ENCODE results near the gene NR2E1.

Gene NR2E1

DNA sequence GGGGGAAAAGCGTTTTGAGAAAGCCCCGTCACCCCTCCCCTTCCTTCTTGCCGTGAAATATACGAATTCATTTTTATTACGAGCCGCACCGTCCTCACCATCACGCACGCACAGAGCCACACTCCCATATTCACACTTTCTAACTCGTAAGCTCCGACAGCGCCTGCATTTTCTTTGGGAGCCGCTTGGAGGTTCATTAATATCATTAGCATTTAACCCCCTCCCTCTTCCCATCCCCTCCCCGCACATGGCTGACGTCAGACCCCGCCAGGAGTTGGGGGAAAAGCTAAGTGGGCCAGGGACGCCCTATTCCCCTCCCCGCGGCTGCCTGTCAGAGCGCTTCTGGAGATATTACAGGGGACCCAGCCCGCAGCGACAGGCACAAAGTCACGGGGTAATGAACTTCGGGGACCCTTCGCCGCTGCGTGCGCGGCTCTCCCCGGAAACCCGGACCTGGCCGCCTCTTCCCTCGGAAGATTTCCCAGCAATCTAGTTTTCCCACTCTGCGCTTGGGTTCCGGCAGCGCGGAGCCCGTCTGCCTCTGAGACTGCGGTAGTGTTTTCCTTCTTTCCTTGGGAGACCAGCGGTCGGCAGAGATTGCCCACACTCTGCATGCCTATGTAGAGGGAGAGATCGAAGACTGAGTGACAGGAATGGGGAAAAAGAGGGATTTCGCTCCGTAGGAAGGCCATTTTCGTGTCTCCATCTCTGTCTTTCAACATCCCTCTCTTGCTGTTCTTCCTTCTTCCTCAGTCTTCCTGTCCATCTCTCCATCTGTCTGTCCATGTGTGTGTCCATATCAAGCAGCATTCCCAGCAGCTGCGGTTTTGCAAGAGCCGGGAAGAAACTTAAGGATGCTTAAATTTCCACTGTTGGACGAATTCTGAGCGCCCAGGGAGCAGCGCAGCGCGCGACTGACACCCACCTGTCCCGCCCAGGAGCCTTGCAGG lies at the start of gene NR2E1:
Gene NR2E1 (plus strand): TSS at position 309 of the 950 bp plus-strand sequence. CDS start 744 bp downstream, outside the sequence.
- DNase-seq: no peak

DNA sequence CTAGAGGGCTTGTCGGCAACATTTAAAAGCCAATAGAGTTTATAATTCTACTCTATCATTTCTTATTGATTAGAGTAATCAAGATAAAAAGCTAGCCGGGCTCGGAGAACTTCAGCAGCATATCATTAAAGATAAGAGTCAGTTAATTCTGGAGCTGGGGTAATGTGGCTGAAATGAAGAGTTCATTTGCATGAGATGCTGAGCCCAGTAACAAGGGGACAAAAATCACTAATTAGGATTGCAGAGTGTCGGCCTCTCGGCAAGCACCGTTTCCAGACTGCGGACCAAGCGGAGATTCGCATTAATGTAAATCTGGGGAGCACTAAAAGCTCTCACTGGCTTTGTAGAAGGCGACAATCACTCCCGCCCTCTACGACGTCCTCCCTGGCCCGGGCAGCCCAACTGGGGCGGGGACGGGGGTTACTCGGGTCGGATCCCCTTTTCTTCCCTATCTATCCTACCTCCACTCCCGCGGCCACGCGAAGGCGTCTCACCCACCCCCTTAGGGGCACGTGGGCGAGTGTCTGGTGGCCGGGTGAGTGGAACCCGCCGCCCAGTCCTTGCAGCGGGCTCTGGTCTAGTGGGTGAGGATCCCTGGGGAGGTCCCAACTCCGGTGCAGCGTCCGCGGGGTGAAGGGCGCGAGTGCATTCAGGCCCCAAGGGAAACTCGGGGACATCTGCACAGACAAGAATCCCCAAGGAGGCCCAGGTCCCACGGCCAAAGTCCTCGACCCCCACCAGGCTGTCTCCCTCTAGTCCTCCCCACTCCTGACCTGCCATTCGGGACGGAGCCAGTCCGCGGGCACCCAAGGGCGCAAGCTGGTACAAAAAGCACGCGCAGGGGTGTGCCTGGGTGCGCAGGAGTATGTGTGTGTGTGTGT lies 49.0 kb upstream of the NR2E1 start:
- DNase-seq: peak; percentile 57

DNA sequence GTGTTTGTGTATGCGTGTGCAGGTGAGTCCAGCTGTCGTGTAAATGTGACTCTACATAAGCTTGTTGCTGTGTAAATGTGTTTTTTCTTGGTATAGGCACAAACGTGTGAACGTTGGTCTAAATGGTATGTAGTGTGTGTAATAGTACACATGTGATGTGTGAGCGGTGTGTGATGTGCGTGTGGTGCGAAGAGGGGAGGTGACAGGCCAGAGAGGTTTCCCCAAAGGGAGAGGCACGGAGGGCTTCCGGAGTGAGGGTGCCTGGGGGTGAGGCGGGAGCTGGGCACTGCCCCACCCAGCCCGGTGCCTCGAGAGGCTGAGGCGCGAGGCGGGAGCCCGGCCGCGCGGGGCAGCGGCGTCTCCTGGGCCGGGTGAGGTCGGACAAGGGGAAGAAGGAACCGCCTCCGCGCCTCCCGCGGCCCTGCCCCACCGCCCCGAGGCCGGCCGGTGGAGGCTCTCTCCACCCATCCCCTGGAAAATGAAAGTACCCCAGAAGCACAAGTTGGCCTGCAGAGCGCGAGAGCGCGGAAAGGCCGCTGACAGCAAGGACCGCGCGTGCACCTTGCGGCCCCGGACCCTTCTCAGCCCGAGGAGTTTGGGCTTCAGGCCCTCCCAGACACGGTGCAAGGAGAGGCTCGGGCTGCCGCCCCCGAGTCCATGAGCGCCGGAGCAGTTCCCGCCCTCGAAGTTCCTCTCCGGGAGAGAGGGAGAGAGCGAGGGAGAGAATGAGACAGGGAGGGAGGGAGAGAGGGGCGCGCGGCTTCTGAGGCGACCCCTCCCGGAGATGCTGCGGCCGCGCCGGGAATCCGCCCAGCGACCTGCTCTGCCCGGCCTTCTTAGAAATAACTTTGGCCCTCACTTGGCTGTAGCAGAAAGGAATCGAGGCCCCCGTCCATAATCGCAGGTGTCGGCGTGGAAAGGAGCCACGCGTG lies 48.1 kb upstream of the NR2E1 start:
- peak; percentile 68 for DNase-seq

DNA sequence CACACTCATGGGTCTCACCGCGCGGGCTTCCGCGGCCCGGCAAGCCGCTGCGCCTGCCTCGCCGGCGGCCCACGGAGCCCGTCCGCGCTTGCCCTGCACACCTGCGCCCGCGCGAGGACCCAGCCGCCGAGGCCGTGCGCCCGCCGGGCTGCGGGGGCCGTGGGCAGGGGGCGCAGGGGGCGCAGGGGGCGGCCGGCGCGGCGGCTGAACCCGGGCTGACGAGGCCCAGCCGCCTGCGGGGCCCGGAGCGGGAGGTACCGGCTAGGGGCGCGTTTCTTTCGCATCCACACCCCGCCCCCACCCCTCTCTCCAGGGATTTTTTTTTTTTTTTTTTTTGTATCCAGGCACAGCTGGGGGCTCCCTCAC lies 47.5 kb upstream of the NR2E1 start:
- DNase-seq: no peak

DNA sequence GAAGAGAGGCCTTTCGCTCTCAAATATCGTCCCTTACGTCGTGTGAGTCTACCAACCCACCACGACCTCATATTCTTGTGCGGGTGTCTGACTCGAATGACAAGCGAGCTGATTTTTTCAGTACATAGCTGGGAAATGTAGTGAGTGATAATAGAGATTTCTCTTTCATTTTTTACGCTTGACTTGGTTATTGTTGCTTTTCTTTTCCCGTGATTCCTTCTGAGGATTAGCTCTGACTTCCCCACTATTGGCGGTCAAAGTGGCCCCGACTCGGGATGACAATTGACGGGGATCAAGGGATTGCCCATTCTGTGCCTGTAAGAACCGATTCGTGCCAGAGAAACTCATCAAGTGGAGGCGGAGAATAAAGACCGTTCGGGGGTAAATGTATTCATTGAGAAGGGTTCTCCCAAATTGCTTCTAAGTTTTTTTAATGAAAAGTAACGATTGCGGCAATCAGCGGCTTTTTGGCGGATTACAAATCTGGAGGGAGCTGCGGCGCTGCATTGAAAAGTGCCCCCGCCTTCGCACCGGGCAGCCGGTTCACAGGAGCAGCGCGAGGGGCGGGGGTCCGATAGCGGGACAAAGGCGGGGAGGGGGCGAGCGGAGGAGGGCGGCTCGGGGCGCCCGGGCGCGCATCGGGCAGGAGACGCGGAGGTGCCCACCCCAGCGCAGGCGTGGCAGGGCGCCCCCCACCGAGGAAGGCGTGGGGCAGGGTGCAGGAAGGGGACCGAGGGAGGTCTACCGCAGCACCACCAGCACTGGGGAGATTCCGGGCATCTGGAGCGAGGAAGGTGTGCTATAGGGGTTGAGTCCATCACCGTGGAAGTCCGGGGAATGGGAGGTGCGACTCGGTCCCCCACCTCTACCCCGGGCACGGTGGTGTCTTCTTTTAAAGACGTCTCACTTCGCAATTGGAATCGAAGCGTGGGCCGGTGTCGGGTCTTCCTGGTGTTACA lies 46.7 kb upstream of the NR2E1 start:
- peak; percentile 58 for DNase-seq

DNA sequence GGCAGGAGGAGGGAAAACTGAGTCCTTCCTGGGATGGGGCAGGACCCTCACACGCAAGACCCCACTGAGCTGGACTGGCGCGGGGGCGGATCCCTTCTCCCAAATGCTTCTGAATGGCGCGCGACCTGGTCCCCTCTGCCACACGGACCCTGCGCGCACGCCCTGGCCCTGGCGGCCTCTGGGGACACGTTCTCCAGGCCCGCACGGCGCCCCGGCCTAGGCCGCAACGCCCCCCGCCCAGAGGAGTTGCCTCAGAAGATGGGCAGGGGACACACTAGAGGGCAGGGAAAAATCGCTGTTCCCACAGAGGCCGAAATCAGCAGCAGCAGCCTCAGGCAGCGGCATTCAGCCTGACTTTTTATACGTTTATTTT lies 46.1 kb upstream of the NR2E1 start:
- DNase-seq: no peak

DNA sequence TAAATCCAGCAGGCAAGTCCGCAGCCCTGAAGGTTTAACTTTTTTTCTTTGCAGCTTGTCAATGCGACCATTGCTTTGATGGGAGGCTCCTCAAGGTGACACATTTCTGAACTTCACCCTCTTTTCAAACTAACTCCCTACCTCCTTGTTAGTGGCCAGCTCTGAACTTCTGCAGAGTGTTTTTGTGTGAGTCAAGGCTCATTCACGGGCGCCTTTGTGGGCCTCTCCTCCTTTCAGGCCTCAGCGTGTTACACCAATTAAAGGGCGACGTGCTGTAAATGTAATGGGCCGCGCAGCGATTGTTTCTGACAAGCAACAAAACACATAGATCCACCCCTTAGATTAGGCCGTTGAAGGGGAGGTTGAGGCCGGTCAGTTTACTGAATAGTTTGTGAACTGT lies 45.5 kb upstream of the NR2E1 start:
- no peak for DNase-seq

DNA sequence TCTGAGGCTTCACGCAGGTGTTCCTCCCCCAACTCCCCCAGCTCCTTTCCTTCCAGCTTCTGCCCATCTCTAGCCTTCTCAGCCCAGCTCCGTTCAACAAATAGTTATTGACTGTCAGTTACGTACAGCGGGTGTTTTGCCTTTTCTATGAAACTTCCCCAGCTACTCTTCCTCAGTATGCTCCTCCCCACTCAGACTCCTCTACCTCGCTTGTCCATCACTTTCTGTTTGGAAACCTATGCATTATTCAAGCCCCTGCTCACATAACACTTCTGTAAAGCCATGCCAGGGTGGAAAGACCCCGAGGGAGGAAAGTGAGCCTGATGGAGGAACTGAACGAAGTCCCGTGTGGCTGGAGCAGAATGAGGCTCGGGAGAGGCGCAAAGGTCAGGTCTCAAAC lies 44.2 kb upstream of the NR2E1 start:
- DNase-seq: no peak

DNA sequence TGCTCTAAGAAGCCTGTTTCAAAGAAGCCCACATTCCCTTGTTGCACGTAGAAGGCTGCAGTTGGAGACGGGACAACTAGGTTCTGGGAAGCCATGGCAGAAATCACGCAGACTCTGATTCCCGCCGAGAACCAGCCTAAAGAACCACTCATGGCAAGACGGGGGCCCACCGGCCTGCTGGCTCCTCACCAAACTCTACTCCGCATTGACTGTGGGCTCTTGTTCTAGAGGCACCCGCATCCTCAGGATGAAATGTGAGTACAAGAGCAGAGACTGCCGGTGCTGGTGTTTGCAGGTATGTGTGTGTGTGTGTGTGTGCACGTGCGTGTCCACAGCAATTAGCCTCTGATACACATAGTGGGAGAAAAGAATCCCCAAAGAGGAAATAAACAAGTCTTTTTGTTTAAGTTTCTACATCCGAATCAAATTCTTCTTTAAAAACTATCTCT lies 42.3 kb upstream of the NR2E1 start:
- no peak for DNase-seq

DNA sequence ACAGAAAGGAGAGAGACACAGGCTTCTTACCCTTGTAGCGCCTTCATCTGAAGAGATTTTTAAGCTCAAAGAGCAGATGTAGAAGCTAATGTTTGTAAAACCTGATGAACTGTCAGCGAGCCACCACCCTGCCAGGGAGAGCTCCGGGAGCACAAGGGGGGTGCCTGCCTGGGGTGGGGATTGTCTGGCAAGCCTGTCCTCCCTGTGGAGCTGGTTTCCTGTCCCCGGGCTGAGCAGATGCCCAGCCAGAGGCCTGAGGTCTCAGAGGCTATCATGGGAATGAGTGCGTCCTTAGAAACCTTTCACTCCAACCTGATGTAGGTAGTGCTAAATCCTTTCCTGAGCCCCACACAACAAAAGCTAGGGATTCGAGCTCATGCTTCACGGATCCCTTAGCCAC lies 41.9 kb upstream of the NR2E1 start:
- DNase-seq: no peak

DNA sequence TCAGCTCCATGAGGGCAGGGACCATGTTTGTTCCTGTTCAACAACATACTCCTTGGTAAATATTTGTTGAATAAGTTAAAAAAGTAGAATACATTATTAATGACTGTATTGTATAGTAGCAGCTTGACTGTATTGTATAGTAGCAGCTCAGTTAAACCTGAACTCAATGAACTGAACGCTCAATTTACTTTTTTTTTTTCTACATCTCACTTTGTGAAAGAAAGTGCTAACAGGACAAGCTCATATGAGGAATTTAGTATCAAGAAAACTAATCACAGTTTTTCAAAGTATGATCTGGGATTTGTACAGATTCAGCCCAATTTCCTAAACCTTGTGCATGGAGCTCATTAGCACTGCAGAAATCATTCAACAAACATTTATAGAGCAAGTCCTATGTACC lies 38.8 kb upstream of the NR2E1 start:
- no peak for DNase-seq

DNA sequence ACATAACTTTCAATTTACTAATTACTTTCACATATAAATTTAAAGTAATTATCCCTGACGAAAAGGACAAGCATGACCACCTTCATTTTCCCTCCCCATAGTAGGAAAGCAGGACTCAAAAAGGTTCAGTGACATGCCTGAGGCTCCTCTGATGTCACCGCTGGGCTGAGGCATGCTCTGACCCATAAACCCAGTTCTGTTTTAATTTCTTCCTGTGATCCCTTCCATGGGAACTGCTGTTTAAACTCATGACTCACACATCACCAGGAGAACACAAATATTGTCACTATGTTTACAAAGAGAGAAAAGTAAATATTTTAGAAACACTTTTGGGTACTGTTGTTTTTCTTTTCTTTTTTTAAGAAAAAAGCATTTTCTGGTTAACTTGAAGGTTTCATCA lies 38.0 kb upstream of the NR2E1 start:
- DNase-seq: no peak

DNA sequence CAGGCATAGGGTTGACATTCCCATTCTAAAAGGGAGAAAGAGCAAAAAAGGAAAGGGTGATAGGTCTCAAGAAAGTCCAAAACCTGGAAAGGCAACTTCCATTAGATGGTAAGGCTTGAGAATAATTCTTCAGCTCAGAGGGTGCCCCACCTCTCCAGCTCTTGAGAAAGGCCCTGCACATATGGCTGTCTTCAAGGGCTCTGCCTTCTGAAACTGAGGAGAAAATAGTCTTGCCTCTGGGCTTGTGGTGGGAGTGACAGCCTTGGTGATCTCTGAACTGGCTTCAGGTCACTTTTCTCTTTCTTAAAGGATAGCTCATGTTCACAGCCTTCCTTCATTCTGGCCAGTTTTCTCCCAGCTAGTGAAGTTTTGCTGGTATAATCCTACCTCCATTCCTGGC lies 35.6 kb upstream of the NR2E1 start:
- no peak for DNase-seq

DNA sequence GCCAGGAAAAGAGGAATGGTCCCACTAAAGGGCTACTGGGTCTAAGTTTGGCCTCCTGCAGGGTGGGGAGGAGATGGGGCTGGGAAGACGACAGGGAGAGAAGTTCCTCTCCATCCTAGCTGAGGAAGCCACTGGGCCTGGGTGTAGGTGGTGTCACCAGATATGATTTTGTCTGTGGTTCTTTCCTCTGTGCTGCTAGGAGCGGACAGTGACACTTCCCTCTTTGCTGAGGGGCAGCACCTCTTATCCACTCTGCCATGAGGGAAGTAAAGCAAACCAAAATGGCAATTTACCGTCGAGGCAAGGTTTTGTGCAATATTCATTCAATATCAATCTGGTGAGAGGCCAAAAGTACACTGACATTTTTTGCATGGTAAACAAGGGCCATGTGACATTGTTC lies 33.0 kb upstream of the NR2E1 start:
- DNase-seq: no peak

DNA sequence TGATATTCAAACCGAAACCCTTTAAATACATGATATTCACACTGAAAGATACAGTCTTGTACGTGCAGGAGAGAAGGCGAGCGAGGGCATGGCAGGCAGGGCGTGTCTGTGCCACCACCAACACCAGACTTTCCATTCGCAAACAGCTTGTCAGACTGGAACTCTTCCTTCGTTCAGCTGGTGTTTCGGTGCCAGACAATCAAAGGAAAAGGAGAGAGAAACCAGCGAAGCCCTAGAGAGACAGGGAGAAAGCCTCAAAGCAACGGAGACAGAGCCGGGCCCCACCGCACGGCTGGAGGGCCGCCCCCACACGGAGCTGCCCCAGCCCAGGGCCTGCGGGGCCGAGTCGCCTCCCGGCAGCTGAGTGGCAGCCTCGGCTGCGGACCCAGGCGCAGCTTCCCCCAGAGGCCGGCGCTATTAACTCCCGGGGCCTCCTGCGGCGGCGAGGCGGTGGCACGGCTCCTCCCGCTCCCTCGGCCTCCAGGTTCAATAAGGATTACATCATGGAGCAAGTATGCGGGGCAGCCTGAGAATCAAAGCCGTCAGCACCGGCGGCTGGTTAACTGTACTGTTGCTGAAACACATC lies 32.1 kb upstream of the NR2E1 start:
- DNase-seq: peak; percentile 61

DNA sequence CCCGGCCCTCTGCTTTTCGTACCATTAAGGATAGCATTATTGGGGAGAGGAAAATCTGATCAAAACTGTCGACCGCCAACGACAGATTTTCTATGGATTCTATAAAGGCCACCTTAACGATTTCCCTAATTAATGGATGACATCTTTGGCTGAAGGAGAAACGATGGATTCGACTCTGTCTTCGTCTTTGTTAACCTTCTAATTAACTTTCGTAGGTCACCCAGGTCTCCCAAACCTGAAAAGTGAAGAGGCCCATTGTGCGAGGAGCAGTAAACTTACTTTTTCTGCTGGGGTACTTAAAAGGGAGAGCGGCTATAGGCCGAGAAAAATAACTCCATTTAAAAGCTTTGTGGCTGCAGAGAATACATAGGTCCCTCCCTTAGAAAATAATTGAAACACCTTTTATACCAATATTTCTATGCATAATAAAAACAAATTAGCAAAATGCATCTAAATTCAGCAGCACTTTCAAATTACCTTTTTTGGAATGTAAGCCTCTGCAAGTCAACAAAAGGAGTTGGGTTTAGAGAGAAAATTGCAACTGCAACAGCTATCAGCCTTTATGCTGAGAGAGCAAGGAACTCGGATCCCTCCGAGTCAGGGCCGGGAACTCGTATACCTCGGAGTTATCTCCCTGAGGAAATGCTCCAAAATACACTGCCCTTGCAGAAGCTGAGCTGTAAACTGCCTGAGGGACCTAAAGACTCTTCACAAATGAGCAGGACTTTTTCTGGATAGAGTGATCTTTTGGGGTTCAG lies 31.4 kb upstream of the NR2E1 start:
- no peak for DNase-seq

DNA sequence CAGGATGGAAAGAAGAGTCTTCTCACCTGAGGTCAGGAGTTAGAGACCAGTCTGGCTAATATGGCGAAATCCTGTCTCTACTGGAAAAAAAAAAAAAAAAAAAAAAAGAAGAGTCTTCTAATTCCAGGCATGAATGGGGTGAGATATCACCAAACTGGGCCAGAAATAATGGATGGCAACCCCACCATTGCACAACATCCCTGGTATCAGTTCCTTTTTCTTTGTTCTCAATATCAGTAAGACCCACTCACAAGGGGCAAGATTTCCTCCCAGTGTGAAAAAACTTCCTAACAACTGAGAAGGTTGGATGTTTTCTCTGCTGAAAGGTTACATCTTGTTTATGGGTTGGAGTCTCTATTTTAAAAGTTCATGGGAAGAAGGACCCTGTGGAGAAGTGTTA lies 23.6 kb upstream of the NR2E1 start:
- DNase-seq: no peak

DNA sequence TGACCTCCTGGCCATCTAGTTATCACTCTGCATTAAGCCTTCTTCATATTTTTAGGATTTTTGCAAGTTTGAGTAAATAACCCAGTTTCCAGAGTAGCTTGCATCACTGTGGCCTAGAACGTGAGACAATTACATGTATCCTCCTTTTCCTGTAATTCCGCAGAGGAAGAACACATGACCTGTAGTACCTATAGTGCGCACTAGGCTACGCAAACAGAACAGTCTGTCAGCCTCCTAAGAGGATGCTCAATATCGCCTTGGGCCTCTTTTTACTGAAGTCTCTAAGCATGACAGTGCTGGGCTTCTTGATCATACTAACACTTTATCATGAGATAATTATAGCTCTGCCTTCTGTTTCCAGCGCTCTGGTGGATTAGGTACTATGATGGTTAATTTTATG lies 20.2 kb upstream of the NR2E1 start:
- no peak for DNase-seq

DNA sequence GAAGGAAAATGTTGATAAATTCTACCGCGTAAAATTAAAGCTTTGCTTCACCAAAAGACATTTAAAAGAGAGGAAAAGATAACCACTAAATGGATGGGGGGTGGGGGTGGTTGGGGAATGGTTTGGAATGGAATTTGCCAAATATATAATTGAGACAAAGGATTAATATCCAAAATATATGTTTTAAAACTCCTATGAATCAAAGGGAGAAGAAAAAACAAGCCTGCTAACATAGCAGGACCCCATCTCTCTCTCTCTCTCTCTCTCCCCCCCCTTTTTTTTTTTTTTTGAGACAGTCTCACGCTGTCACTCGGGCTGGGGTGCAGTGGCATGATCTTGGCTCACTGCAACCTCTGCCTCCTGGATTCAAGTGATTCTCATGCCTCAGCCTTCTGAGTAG lies 13.4 kb upstream of the NR2E1 start:
- no peak for DNase-seq

DNA sequence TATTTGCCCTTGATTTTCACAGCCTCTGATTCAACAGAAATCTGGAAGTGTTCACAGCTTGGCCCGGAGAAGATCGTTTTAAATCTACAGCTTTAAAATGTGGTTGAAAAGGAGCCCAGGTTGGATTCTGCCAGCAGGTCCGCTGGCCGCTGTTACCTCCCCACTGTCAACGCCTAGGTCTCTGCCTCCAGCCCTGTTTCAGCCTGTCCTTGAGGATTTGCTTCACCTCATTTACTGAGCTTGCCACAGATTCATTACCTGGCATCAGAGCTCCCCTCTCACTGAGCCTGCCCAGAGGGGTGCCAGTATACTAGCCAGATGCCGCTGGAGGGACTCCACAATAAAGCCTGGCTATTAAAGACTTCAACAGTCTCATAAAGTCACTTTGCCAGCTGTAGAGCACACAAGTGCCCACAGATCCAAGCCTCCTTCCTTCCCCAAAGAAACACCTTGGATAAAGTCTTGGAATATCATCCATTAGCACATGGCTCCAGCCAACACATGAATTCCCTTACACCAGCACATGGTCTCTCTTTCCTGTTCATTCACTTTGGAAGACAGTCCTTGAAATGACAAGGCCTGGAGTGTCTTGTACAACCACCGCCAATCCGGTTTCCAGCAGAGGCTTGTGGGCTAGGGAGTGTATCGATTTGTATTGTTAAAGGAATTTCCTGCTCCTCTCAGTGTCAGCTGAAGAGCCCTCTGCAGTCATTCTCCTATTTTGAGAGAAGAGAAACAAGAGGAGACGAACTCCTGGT lies 9.5 kb upstream of the NR2E1 start:
- DNase-seq: no peak

All from activated CD8-positive, alpha-beta memory T cell treated with anti-CD3 and anti-CD28 coated beads, Interleukin-2, amount 50 U/mL, for 48 hours (primary cell).